Prostate gland (tissue), 2 donors: Measurements from ENCODE around the gene PFN1.

Experiments
- POLR2A ChIP-seq: fragments of 450-650 bp; IDR thresholded peaks from one replicate; pipeline ENCODE4 v1.6.1; 2016; ENCODE audit warnings: antibody characterized with exemption, mild to moderate bottlenecking
- TF ChIP-seq, protein P1 (sequence below), 4 experiments: fragments of 200-600 bp in 2 of 4; fragments of 450-650 bp in 2 of 4; sonication (generic) in 2 of 4; IDR thresholded peaks; 1 replicate in 3 of 4; 2 replicates in 1 of 4; pipeline ENCODE4 v1.5.1; 2016 to 2019; ENCODE audit warnings: antibody characterized with exemption in 4 of 4, mild to moderate bottlenecking in 2 of 4, moderate library complexity in 2 of 4

DNA sequence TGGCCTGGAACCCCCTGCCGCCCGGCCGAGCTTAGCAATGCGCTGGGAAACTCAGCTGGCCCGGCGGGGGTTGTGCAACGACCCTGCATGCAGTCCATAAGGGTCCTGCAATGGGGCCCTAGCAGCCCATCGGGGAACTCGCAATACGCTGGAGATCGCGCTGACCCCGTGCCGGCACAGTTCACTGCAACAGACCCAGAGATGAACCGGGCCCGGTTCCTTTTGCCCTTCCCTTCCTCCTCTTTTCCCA lies 8.9 kb downstream of the PFN1 start:
- no peak for TF ChIP-seq POLR2A
- TF ChIP-seq, protein P1, sequence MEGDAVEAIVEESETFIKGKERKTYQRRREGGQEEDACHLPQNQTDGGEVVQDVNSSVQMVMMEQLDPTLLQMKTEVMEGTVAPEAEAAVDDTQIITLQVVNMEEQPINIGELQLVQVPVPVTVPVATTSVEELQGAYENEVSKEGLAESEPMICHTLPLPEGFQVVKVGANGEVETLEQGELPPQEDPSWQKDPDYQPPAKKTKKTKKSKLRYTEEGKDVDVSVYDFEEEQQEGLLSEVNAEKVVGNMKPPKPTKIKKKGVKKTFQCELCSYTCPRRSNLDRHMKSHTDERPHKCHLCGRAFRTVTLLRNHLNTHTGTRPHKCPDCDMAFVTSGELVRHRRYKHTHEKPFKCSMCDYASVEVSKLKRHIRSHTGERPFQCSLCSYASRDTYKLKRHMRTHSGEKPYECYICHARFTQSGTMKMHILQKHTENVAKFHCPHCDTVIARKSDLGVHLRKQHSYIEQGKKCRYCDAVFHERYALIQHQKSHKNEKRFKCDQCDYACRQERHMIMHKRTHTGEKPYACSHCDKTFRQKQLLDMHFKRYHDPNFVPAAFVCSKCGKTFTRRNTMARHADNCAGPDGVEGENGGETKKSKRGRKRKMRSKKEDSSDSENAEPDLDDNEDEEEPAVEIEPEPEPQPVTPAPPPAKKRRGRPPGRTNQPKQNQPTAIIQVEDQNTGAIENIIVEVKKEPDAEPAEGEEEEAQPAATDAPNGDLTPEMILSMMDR (IDR thresholded peaks at IDR 0.05), result no peak
